HG03196 (cell line): ENCODE results near the gene MYO3B.
"Not testable (repeated sequence)": the region's sequence is repeated elsewhere in the genome, so short reads cannot be mapped to it uniquely, and the experiment has no call there.

ENCODE experiments used
- ATAC-seq: cut with Tn5 transposase; IDR thresholded peaks from one replicate; pipeline ENCODE4 v1.9.1; 2021; ENCODE audit not compliant: unreplicated experiment

MYO3B gene

GRCh38 chr2:170255971-170256370 lies 78.0 kb downstream of the MYO3B start:
- no peak for ATAC-seq

DNA sequence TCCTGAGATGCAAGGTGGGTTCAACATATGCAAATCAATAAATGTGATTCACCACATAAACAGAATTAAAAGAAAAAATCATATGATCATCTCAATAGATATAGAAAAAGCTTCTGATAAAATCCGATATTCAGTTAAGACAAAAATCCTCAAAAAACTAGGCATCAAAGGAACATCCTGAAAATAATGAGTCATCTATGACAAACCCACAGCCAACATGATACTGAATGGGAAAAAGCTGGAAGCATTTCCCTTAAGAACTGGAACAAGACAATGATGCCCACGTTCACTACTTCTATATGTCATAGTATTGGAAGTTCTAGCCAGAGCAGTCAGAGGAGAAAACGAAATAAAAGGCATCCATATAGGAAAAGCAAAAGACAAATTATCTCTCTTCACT lies 80.4 kb downstream of the MYO3B start:
- no peak for ATAC-seq

DNA sequence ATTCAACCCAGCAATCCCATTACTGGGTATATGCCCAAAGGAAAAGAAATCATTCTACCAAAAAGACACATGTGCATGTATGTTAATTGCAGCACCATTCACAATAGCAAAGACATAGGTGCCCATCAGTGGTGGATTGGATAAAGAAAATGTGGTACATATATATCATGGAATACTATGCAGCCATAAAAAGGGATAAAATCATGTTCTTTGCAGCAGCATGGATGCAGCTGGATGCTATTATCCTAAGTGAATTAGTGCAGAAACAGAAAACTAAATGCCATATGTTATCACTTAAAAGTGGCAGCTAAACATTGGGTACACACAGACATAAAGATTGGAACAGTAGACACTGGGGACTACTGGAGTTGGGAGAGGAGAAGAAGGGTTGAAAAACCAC lies 82.2 kb downstream of the MYO3B start:
- ATAC-seq = no peak

- no peak for ATAC-seq
These were observed 83.6 kb downstream of the MYO3B start for GRCh38 chr2:170261566-170261965.

DNA sequence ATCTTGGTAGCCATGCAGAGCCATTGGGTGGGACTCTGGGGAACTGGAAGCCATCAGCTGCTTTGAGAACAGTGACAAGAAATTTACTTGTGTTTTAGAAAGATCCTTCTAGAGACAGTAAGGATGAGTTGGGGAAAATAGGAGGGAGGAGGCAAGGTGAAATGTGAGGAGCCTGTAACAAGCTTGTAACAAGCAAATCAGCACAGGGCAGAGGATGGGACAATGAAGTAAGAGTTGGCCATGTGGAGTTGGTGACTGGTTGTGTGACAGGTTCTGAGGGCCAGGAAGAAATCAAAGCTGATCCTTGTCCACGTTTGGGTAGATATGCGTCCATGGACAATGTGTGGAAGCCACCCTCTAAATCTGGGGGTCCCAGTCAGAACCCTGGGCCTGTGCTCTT lies 84.4 kb downstream of the MYO3B start:
- ATAC-seq = no peak

- no peak for ATAC-seq
These were observed 84.9 kb downstream of the MYO3B start for GRCh38 chr2:170262806-170263205.

DNA sequence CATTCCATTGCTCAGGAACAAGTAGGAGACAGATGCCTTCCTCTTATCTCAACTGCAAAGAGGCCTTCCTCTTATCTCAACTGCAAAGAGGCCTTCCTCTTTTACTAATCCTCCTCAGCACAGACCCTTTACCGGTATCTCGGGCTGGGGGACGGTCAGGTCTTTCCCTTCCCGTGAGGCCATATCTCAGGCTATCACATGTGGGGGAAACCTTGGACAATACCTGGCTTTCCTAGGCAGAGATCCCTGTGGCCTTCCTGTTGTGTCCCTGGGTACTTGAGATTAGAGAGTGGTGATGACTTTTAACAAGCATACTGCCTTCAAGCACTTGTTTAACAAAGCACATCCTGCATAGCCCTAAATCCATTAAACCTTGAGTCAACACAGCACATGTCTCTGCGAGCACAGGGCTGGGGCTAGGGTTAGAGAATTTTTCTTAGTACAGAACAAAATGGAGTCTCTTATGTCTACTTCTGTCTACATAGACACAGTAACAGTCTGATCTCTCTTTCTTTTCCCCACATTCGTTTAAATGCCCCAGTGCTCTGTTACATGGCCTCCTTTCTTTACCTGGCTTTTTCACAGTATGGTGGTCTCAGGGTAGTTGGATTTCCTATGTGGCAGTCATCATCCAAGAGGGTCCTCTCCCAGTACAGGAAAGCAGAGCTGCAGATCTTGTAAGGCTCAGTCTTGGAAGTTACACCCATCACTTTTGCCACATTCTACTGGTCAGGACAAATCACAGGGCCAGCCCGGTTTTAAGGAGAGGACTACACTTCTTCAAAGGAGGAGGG lies 86.0 kb downstream of the MYO3B start:
- ATAC-seq = not testable (repeated sequence)

- ATAC-seq = no peak
These were observed 86.5 kb downstream of the MYO3B start for GRCh38 chr2:170264522-170264860.

- no peak for ATAC-seq
These were observed 86.9 kb downstream of the MYO3B start for GRCh38 chr2:170264865-170265264.

DNA sequence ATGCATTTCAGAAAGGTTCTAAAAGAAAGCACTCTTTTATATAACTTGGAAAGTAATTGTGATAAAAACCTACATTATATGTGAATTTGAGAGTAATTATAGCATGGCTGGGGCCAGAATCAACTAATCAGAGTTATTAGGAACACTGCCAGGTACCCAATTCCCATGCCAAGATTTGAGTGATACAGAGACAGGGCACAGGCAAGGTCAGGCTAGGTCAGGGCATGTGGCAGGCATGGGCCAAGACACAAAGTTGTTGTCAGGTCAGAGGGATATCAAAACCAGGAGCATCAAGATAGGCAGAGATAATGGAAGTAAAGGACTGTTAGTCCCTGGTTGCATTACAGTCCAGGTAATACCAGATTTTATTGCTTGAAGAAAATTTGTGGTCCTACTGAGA lies 87.4 kb downstream of the MYO3B start:
- ATAC-seq = no peak

- no peak for ATAC-seq
These were observed 88.4 kb downstream of the MYO3B start for GRCh38 chr2:170266358-170266757.

GRCh38 chr2:170267071-170267470 lies 89.1 kb downstream of the MYO3B start:
- no peak for ATAC-seq

- no peak for ATAC-seq
These were observed 92.4 kb downstream of the MYO3B start for GRCh38 chr2:170270278-170270864.

DNA sequence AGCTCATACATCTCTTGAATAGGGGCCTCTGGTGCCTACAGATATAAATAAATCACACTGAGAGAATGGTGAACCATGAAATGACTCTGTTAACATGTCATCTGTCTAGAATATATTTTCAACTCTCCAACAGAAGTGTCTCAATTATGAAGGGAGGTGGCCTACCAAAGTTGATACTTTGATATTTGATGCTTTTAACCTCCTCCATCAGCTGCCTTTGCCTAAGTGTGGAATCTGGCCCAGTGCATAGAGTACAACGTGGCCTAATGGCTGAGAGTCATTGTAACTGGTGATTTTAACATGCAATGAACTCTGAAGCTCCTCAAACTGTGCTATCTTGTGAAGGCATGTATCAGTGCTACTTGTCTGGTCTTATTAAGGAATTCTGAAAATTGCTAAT lies 93.4 kb downstream of the MYO3B start:
- ATAC-seq = no peak

DNA sequence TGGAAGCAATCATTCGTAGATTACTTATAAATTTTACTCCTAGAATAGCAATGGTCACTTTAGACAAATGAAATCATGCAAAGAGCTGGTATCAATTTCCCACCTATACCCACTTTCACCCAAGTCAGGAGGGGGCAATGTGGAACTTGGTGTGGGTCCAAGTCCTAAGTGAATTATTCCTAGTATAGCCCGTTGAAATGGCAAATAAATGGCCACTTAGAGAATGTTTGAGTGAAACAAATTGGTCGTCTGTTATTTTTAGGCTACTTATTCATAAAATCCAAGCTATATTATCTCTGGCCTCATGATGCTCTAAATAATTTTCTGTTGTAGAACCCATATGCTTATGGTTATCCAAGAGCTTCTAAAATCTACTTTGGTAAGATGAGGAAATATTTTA lies 98.1 kb downstream of the MYO3B start:
- ATAC-seq = no peak

- ATAC-seq = no peak
These were observed 99.1 kb downstream of the MYO3B start for GRCh38 chr2:170276925-170277629.

GRCh38 chr2:170277951-170278350 lies 100.0 kb downstream of the MYO3B start:
- no peak for ATAC-seq

GRCh38 chr2:170279615-170280014 lies 101.7 kb downstream of the MYO3B start:
- not testable (repeated sequence) for ATAC-seq

GRCh38 chr2:170282851-170283250 lies 104.9 kb downstream of the MYO3B start:
- ATAC-seq = no peak

GRCh38 chr2:170284205-170284604 lies 106.3 kb downstream of the MYO3B start:
- ATAC-seq = no peak

- ATAC-seq = no peak
These were observed 110.9 kb downstream of the MYO3B start for GRCh38 chr2:170288859-170289258.

- no peak for ATAC-seq
These were observed 113.5 kb downstream of the MYO3B start for GRCh38 chr2:170291474-170291873.
